Astrocyte (in vitro differentiated cells and primary cell): ENCODE results near the gene RBBP8NL. TPM values are rescaled to one million over a fixed set of nuclear protein-coding genes. Genes with fewer than 3 reads are reported as not detected.

Experiments used
- DNase-seq: peaks from one replicate; pipeline ENCODE4 v3.0.0-alpha.2; 2010; ENCODE audit warnings: low read depth
- FAIRE-seq: peaks from 2 replicates; lab custom pipeline; 2011; peaks lifted over from hg19 to GRCh38; lab: Jason Lieb, UNC
- H2AFZ ChIP-seq: 2 replicates; pipeline ENCODE4 v1.6.0; 2012; ENCODE audit warnings: low read depth, low read length, inconsistent platforms
- H3K27ac ChIP-seq: 2 replicates; pipeline ENCODE4 v1.5.1; 2011; ENCODE audit warnings: low read depth, low read length, inconsistent platforms
- H3K27me3 ChIP-seq: 2 replicates; pipeline ENCODE4 v1.6.0; 2011; ENCODE audit warnings: low read length, inconsistent platforms; ENCODE audit not compliant: insufficient read depth
- H3K36me3 ChIP-seq: 2 replicates; pipeline ENCODE4 v1.5.1; 2011; ENCODE audit warnings: low read length, inconsistent platforms; ENCODE audit not compliant: insufficient read depth
- H3K4me1 ChIP-seq: 2 replicates; pipeline ENCODE4 v1.5.1; 2011; ENCODE audit warnings: low read length, inconsistent platforms; ENCODE audit not compliant: insufficient read depth
- H3K4me2 ChIP-seq: 2 replicates; pipeline ENCODE4 v1.6.0; 2012; ENCODE audit warnings: low read length, inconsistent platforms
- H3K4me3 ChIP-seq: 2 replicates; pipeline ENCODE4 v1.5.1; 2011; ENCODE audit warnings: low read depth, mild to moderate bottlenecking, low read length, inconsistent platforms; ENCODE audit not compliant: insufficient read depth
- H3K79me2 ChIP-seq: 2 replicates; pipeline ENCODE4 v1.6.0; 2012; ENCODE audit warnings: mild to moderate bottlenecking, low read length, inconsistent platforms; ENCODE audit not compliant: insufficient read depth
- H3K9ac ChIP-seq: 2 replicates; pipeline ENCODE4 v1.6.0; 2012; ENCODE audit warnings: mild to moderate bottlenecking, low read length, inconsistent platforms
- H3K9me3 ChIP-seq: 2 replicates; pipeline ENCODE4 v1.5.1; 2012; ENCODE audit warnings: low read depth, mild to moderate bottlenecking, low read length, inconsistent platforms; ENCODE audit not compliant: insufficient read depth
- H4K20me1 ChIP-seq: 2 replicates; pipeline ENCODE4 v1.6.0; 2012; ENCODE audit warnings: low read length, inconsistent platforms; ENCODE audit not compliant: insufficient read depth
- H3K27ac Mint-ChIP-seq: one replicate; pipeline ENCODE4 v1.8.0; 2021; ENCODE audit warnings: mild to moderate bottlenecking, mixed read lengths; ENCODE audit not compliant: unreplicated experiment
- H3K27me3 Mint-ChIP-seq: one replicate; pipeline ENCODE4 v1.8.0; 2021; ENCODE audit warnings: low read depth, mixed read lengths; ENCODE audit not compliant: unreplicated experiment
- H3K36me3 Mint-ChIP-seq: one replicate; pipeline ENCODE4 v1.8.0; 2021; ENCODE audit warnings: low read depth, mixed read lengths; ENCODE audit not compliant: unreplicated experiment
- H3K4me1 Mint-ChIP-seq: one replicate; pipeline ENCODE4 v1.8.0; 2021; ENCODE audit warnings: low read depth, mixed read lengths; ENCODE audit not compliant: unreplicated experiment
- H3K4me3 Mint-ChIP-seq: one replicate; pipeline ENCODE4 v1.8.0; 2021; ENCODE audit warnings: mild to moderate bottlenecking, moderate library complexity, mixed read lengths; ENCODE audit not compliant: unreplicated experiment
- H3K9me3 Mint-ChIP-seq: one replicate; pipeline ENCODE4 v1.8.0; 2021; ENCODE audit warnings: mild to moderate bottlenecking, mixed read lengths; ENCODE audit not compliant: unreplicated experiment
- CTCF ChIP-seq: IDR thresholded peaks from 2 replicates; pipeline ENCODE4 v1.5.1; 2011; ENCODE audit warnings: low read depth, mild to moderate bottlenecking, inconsistent platforms, low read length, moderate library complexity; ENCODE audit not compliant: insufficient read depth
- EZH2 ChIP-seq: IDR thresholded peaks from 2 replicates; pipeline ENCODE4 v1.6.1; 2012; ENCODE audit warnings: mild to moderate bottlenecking, low read length, inconsistent platforms; ENCODE audit not compliant: insufficient read depth
- total RNA-seq: library from RNA; stranded (reverse); gene quantifications from 2 replicates; pipeline ENCODE4 v1.2.1, GENCODE V29; 2021

Gene RBBP8NL
- total RNA-seq, 1 donor from 2014 or later: 0.14 TPM

GRCh38 chr20:62475772-62476055, 48.4 kb upstream of the RBBP8NL start, which contains the start of gene GATA5:
Gene GATA5, minus strand, starts transcription at chr20:62475995. Its CDS starts 474 bp downstream, at chr20:62475521.
- H3K4me3 ChIP-seq: no peak within 1 kb of the TSS
- FAIRE-seq: no peak
- no peak within 1 kb of the TSS for H2AFZ ChIP-seq
- no peak within 1 kb of the TSS for H3K4me3 Mint-ChIP-seq
- H3K9ac ChIP-seq: no peak within 1 kb of the TSS
- H3K9me3 ChIP-seq: no peaks in the 10 kb centered on the region
- no peaks in the 10 kb centered on the region for H3K4me1 ChIP-seq
- no peak for DNase-seq
- no peaks in the 10 kb centered on the region for H3K4me1 Mint-ChIP-seq
- no peak within 1 kb of the TSS for H3K4me2 ChIP-seq
- peaks cover 50% of the 10 kb centered on the region for H3K27me3 Mint-ChIP-seq
- H3K9me3 Mint-ChIP-seq: no peaks in the 10 kb centered on the region
- no peak within 1 kb of the TSS for H3K27ac ChIP-seq
- TF ChIP-seq CTCF: no peak
- TF ChIP-seq EZH2: no peak
- no peaks in the 10 kb centered on the region for H4K20me1 ChIP-seq
- H3K36me3 ChIP-seq: no peaks in the 10 kb centered on the region
- no peaks in the 10 kb centered on the region for H3K36me3 Mint-ChIP-seq
- no peaks in the 10 kb centered on the region for H3K79me2 ChIP-seq
- H3K27me3 ChIP-seq: peaks cover 51% of the 10 kb centered on the region
- H3K27ac Mint-ChIP-seq: peak within 1 kb of the TSS; percentile 87

GRCh38 chr20:62475027-62475771, 47.9 kb upstream of the RBBP8NL start:
- FAIRE-seq: no peak
- Histone ChIP-seq H3K27ac (no peak overlapping the region), H3K36me3 (no peaks in the 10 kb centered on the region), H3K9ac (no peak overlapping the region), H3K79me2 (no peaks in the 10 kb centered on the region), H3K4me1 (no peaks in the 10 kb centered on the region), H2AFZ (no peak overlapping the region), H3K4me3 (no peak overlapping the region), H3K27me3 (peaks cover 53% of the 10 kb centered on the region), H3K9me3 (no peaks in the 10 kb centered on the region), H3K4me2 (no peak overlapping the region), H4K20me1 (no peaks in the 10 kb centered on the region)
- H3K9me3 Mint-ChIP-seq: no peaks in the 10 kb centered on the region
- TF ChIP-seq EZH2 (peak; percentile 90), CTCF (no peak)
- no peak overlapping the region for H3K4me3 Mint-ChIP-seq
- no peaks in the 10 kb centered on the region for H3K36me3 Mint-ChIP-seq
- H3K27ac Mint-ChIP-seq: no peak overlapping the region
- no peaks in the 10 kb centered on the region for H3K4me1 Mint-ChIP-seq
- peaks cover 56% of the 10 kb centered on the region for H3K27me3 Mint-ChIP-seq
- DNase-seq: no peak

- no peaks in the 10 kb centered on the region for H3K4me1 Mint-ChIP-seq
- Histone ChIP-seq H3K27ac (no peak overlapping the region), H3K9ac (no peak overlapping the region), H3K27me3 (peaks cover 59% of the 10 kb centered on the region), H3K79me2 (no peaks in the 10 kb centered on the region), H3K36me3 (no peaks in the 10 kb centered on the region), H2AFZ (no peak overlapping the region), H4K20me1 (no peaks in the 10 kb centered on the region), H3K9me3 (no peaks in the 10 kb centered on the region), H3K4me1 (no peaks in the 10 kb centered on the region), H3K4me2 (no peak overlapping the region), H3K4me3 (no peak overlapping the region)
- no peak overlapping the region for H3K4me3 Mint-ChIP-seq
- no peaks in the 10 kb centered on the region for H3K36me3 Mint-ChIP-seq
- no peaks in the 10 kb centered on the region for H3K9me3 Mint-ChIP-seq
- peaks cover 60% of the 10 kb centered on the region for H3K27me3 Mint-ChIP-seq
- TF ChIP-seq CTCF (no peak), EZH2 (no peak)
- DNase-seq (no peak), FAIRE-seq (no peak)
- no peak overlapping the region for H3K27ac Mint-ChIP-seq
Observed at GRCh38 chr20:62474604-62475026, 47.3 kb upstream of the RBBP8NL start.
